A549 (cell line): ENCODE data around the gene GATAD2A.

Experiments
- CTCF ChIP-seq: fragments of >200 bp; sonication (Bioruptor Twin); formaldehyde crosslinking; IDR thresholded peaks from 3 replicates; pipeline ENCODE4 v1.5.1; 2016
- HOXA7 ChIP-seq: fragments of 250-450 bp; sonication (Bioruptor Pico); IDR thresholded peaks from 2 replicates; pipeline ENCODE4 v1.5.0; 2020; ENCODE audit warnings: mild to moderate bottlenecking, moderate library complexity
- MAFK ChIP-seq: fragments of 450-650 bp; IDR thresholded peaks from 2 replicates; pipeline ENCODE4 v1.6.1; 2014; ENCODE audit not compliant: partially characterized antibody
- PHF8 ChIP-seq: fragments of 200-600 bp; sonication (generic); IDR thresholded peaks from 2 replicates; pipeline ENCODE4 v1.6.1; 2016; ENCODE audit warnings: low read depth, mild to moderate bottlenecking, antibody characterized with exemption, moderate library complexity, borderline replicate concordance

GRCh38 chr19:19406878-19407632 is 1.6 kb downstream of the GATAD2A start:
- no peak for TF ChIP-seq MAFK
- TF ChIP-seq CTCF: peak; percentile 40
- TF ChIP-seq PHF8: no peak
- no peak for TF ChIP-seq HOXA7 (CRISPR knock-in tag)
